OCI-LY7 (cell line): Measurements from ENCODE around the gene GNA15.

Experiments used
- CTCF ChIP-seq: fragments of 200-600 bp; sonication (generic); conservative IDR thresholded peaks from 2 replicates; pipeline ENCODE4 v1.5.1; 2014; ENCODE audit warnings: mild to moderate bottlenecking, antibody characterized with exemption, low read length, moderate library complexity, mixed read lengths
- EZH2phosphoT487 ChIP-seq: fragments of 200-600 bp; sonication (generic); IDR thresholded peaks from 2 replicates; pipeline ENCODE4 v1.6.1; 2018; ENCODE audit warnings: low read depth, borderline replicate concordance, mild to moderate bottlenecking, mixed run types, antibody characterized with exemption, low read length, moderate library complexity, mixed read lengths

- TF ChIP-seq CTCF (no peak), EZH2phosphoT487 (no peak)
Measured at GRCh38 chr19:3149089-3149488, 13.3 kb downstream of the GNA15 start.
